Measurements from ENCODE around the gene DFFA.
"Not testable (repeated sequence)": the region's sequence is repeated elsewhere in the genome, so short reads cannot be mapped to it uniquely, and the experiment has no call there.

The DFFA gene

GRCh38 chr1:10433790-10434189 lies 38.5 kb downstream of the DFFA start:
- H3K9me3 ChIP-seq (ENCODE audit: control insufficient read depth, insufficient read depth, low read length), result no peaks in the 10 kb centered on the region
- no peak overlapping the region for H3K4me3 ChIP-seq (ENCODE audit: low read depth, low read length)
- no peaks in the 10 kb centered on the region for H3K4me1 ChIP-seq (ENCODE audit: control insufficient read depth, insufficient read depth, low read length)
- H3K9ac ChIP-seq (ENCODE audit: low read depth, low read length), result no peak overlapping the region
- H3K27me3 ChIP-seq (ENCODE audit: control insufficient read depth, insufficient read depth, low read length), result no peaks in the 10 kb centered on the region
- no peaks in the 10 kb centered on the region for H3K36me3 ChIP-seq (ENCODE audit: control insufficient read depth, insufficient read depth, low read length)

- H3K9me3 ChIP-seq (ENCODE audit: control insufficient read depth, insufficient read depth, low read length), result no peaks in the 10 kb centered on the region
- no peaks in the 10 kb centered on the region for H3K27me3 ChIP-seq (ENCODE audit: control insufficient read depth, insufficient read depth, low read length)
- no peak overlapping the region for H3K4me3 ChIP-seq (ENCODE audit: low read depth, low read length)
- H3K4me1 ChIP-seq (ENCODE audit: control insufficient read depth, insufficient read depth, low read length), result no peaks in the 10 kb centered on the region
- H3K36me3 ChIP-seq (ENCODE audit: control insufficient read depth, insufficient read depth, low read length), result no peaks in the 10 kb centered on the region
- H3K9ac ChIP-seq (ENCODE audit: low read depth, low read length), result no peak overlapping the region
Measured at GRCh38 chr1:10432910-10433700, 39.2 kb downstream of the DFFA start.

GRCh38 chr1:10431070-10431730 lies 41.1 kb downstream of the DFFA start:
- peak overlapping the region; percentile 88 for H3K4me3 ChIP-seq (ENCODE audit: low read depth, low read length)
- peak overlapping the region; percentile 38 for H3K9ac ChIP-seq (ENCODE audit: low read depth, low read length)
- no peaks in the 10 kb centered on the region for H3K36me3 ChIP-seq (ENCODE audit: control insufficient read depth, insufficient read depth, low read length)
- no peaks in the 10 kb centered on the region for H3K9me3 ChIP-seq (ENCODE audit: control insufficient read depth, insufficient read depth, low read length)
- no peaks in the 10 kb centered on the region for H3K4me1 ChIP-seq (ENCODE audit: control insufficient read depth, insufficient read depth, low read length)
- no peaks in the 10 kb centered on the region for H3K27me3 ChIP-seq (ENCODE audit: control insufficient read depth, insufficient read depth, low read length)

- Histone ChIP-seq H3K36me3 (ENCODE audit: control insufficient read depth, insufficient read depth, low read length) (no peaks in the 10 kb centered on the region), H3K4me3 (ENCODE audit: low read depth, low read length) (peak within 1 kb of the TSS; percentile 88), H3K9ac (ENCODE audit: low read depth, low read length) (peak within 1 kb of the TSS; percentile 65)
Measured at GRCh38 chr1:10430216-10431069, 41.9 kb downstream of the DFFA start, which contains the start of gene CENPS. TSS of gene CENPS (plus strand) at chr1:10430433. CDS start at chr1:10430518, 85 bp downstream.

GRCh38 chr1:10429868-10430215 lies 42.5 kb downstream of the DFFA start:
- Histone ChIP-seq H3K27me3 (ENCODE audit: control insufficient read depth, insufficient read depth, low read length) (no peaks in the 10 kb centered on the region), H3K36me3 (ENCODE audit: control insufficient read depth, insufficient read depth, low read length) (no peaks in the 10 kb centered on the region), H3K4me1 (ENCODE audit: control insufficient read depth, insufficient read depth, low read length) (no peaks in the 10 kb centered on the region), H3K9ac (ENCODE audit: low read depth, low read length) (no peak overlapping the region), H3K9me3 (ENCODE audit: control insufficient read depth, insufficient read depth, low read length) (no peaks in the 10 kb centered on the region), H3K4me3 (ENCODE audit: low read depth, low read length) (peak overlapping the region; percentile 88)

More at GRCh38 chr1:10430216-10431069, 41.9 kb downstream of the DFFA start, which contains the start of gene CENPS:
- Histone ChIP-seq H3K27me3 (ENCODE audit: control insufficient read depth, insufficient read depth, low read length) (no peaks in the 10 kb centered on the region), H3K9me3 (ENCODE audit: control insufficient read depth, insufficient read depth, low read length) (no peaks in the 10 kb centered on the region), H3K4me1 (ENCODE audit: control insufficient read depth, insufficient read depth, low read length) (no peaks in the 10 kb centered on the region)

- H3K27me3 ChIP-seq (ENCODE audit: control insufficient read depth, insufficient read depth, low read length), result no peaks in the 10 kb centered on the region
- no peaks in the 10 kb centered on the region for H3K9me3 ChIP-seq (ENCODE audit: control insufficient read depth, insufficient read depth, low read length)
- H3K36me3 ChIP-seq (ENCODE audit: control insufficient read depth, insufficient read depth, low read length), result no peaks in the 10 kb centered on the region
- H3K9ac ChIP-seq (ENCODE audit: low read depth, low read length), result no peak overlapping the region
- no peaks in the 10 kb centered on the region for H3K4me1 ChIP-seq (ENCODE audit: control insufficient read depth, insufficient read depth, low read length)
- no peak overlapping the region for H3K4me3 ChIP-seq (ENCODE audit: low read depth, low read length)
Measured at GRCh38 chr1:10428984-10429383, 43.3 kb downstream of the DFFA start.

- H3K36me3 ChIP-seq (ENCODE audit: control insufficient read depth, insufficient read depth, low read length); H3K4me3 ChIP-seq (ENCODE audit: low read depth, low read length); H3K9me3 ChIP-seq (ENCODE audit: control insufficient read depth, insufficient read depth, low read length); H3K9ac ChIP-seq (ENCODE audit: low read depth, low read length); H3K4me1 ChIP-seq (ENCODE audit: control insufficient read depth, insufficient read depth, low read length); H3K27me3 ChIP-seq (ENCODE audit: control insufficient read depth, insufficient read depth, low read length): not testable (repeated sequence)
Measured at GRCh38 chr1:10426535-10426848, 45.8 kb downstream of the DFFA start.

GRCh38 chr1:10425826-10426534 lies 46.3 kb downstream of the DFFA start:
- H3K27me3 ChIP-seq (ENCODE audit: control insufficient read depth, insufficient read depth, low read length); H3K9me3 ChIP-seq (ENCODE audit: control insufficient read depth, insufficient read depth, low read length); H3K4me3 ChIP-seq (ENCODE audit: low read depth, low read length); H3K4me1 ChIP-seq (ENCODE audit: control insufficient read depth, insufficient read depth, low read length); H3K9ac ChIP-seq (ENCODE audit: low read depth, low read length); H3K36me3 ChIP-seq (ENCODE audit: control insufficient read depth, insufficient read depth, low read length): not testable (repeated sequence)

GRCh38 chr1:10424651-10425050 lies 47.7 kb downstream of the DFFA start:
- Histone ChIP-seq H3K9me3 (ENCODE audit: control insufficient read depth, insufficient read depth, low read length) (no peaks in the 10 kb centered on the region), H3K27me3 (ENCODE audit: control insufficient read depth, insufficient read depth, low read length) (no peaks in the 10 kb centered on the region), H3K4me1 (ENCODE audit: control insufficient read depth, insufficient read depth, low read length) (no peaks in the 10 kb centered on the region), H3K36me3 (ENCODE audit: control insufficient read depth, insufficient read depth, low read length) (peaks cover 5% of the 10 kb centered on the region), H3K4me3 (ENCODE audit: low read depth, low read length) (no peak overlapping the region), H3K9ac (ENCODE audit: low read depth, low read length) (no peak overlapping the region)

- no peak overlapping the region for H3K4me3 ChIP-seq (ENCODE audit: low read depth, low read length)
- peaks cover 11% of the 10 kb centered on the region for H3K36me3 ChIP-seq (ENCODE audit: control insufficient read depth, insufficient read depth, low read length)
- H3K9ac ChIP-seq (ENCODE audit: low read depth, low read length), result no peak overlapping the region
- no peaks in the 10 kb centered on the region for H3K4me1 ChIP-seq (ENCODE audit: control insufficient read depth, insufficient read depth, low read length)
- no peaks in the 10 kb centered on the region for H3K9me3 ChIP-seq (ENCODE audit: control insufficient read depth, insufficient read depth, low read length)
- H3K27me3 ChIP-seq (ENCODE audit: control insufficient read depth, insufficient read depth, low read length), result no peaks in the 10 kb centered on the region
Measured at GRCh38 chr1:10424034-10424433, 48.3 kb downstream of the DFFA start.

GRCh38 chr1:10421637-10422036 lies 50.7 kb downstream of the DFFA start:
- peaks cover 32% of the 10 kb centered on the region for H3K36me3 ChIP-seq (ENCODE audit: control insufficient read depth, insufficient read depth, low read length)
- no peak overlapping the region for H3K9ac ChIP-seq (ENCODE audit: low read depth, low read length)
- no peak overlapping the region for H3K4me3 ChIP-seq (ENCODE audit: low read depth, low read length)
- H3K9me3 ChIP-seq (ENCODE audit: control insufficient read depth, insufficient read depth, low read length), result no peaks in the 10 kb centered on the region
- no peaks in the 10 kb centered on the region for H3K27me3 ChIP-seq (ENCODE audit: control insufficient read depth, insufficient read depth, low read length)
- H3K4me1 ChIP-seq (ENCODE audit: control insufficient read depth, insufficient read depth, low read length), result no peaks in the 10 kb centered on the region

Data from iPS-15b (cell line).